Heart left ventricle (tissue), 13 donors: ENCODE measurements around the gene PRR16.

Experiments
- CTCF ChIP-seq, 12 donors: fragments of 200-600 bp; sonication (generic) in 4 of 12; IDR thresholded peaks; one replicate each; pipeline versions ENCODE4 v1.5.0 to v1.8.0; 2018 to 2022; ENCODE audit warnings: antibody characterized with exemption in 12 of 12, mild to moderate bottlenecking in 5 of 12
- POLR2A ChIP-seq, 2 donors: fragments of 450-650 bp; IDR thresholded peaks; one replicate each; pipeline ENCODE4 v1.6.1; 2017; ENCODE audit warnings: antibody characterized with exemption in 2 of 2, mild to moderate bottlenecking in 2 of 2, moderate library complexity in 2 of 2
- donor health status: ischemic (EF 13 %, LVEDD 7.1; RV severe dilation, severe dysfunction).
- donor health status: DM: no; HTN: yes; CAD: no.
- donor health status: DM: no; HTN: no; CAD: no.
- donor health status: ischemic (EF 25% LVEDD 6.9; RV normal size, moderate dysfunction).
- donor health status: ischemic (EF 25% LVEDD 5.7; RV mildly dilated, moderate dysfunction).
- donor health status: ischemic (EF 35%, LVEDD 5.7; RV mildly dilated, moderate dysfunction).
- donor health status: nonischemic (EF 11% LVEDD 7.7; RV severe dilation, severe dysfunction).
- donor health status: DM: yes; HTN: yes; CAD: no.
- donor health status: PGD.
- donor health status: ischemic (EF 29% LVEDD 5.4; RV normal size, mild dysfunction).
- donor health status: nonischemic (EF 23%, LVEDD 6.1; RV moderate dilation, normal function).

DNA sequence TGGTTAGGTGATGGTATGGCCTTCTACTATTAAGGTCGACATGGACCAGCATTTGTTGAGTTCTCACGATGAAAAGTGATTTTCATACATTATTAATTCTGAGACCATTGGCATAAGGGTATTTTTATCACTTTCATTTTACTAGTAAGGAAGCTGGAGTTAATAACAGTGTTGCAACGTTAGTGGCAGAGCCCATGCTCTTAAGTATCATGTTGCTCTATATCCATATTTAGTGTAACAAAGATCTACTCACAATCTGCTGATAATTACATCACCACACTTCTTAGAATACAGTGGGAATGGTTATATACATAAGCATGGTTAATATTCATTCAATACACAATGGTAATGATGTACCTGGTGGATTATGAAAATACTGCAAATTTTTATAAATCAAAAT lies 81.9 kb downstream of the PRR16 start:
- TF ChIP-seq CTCF (IDR thresholded peaks at IDR 0.05): no peak
- no peak for TF ChIP-seq POLR2A (IDR thresholded peaks at IDR 0.05)
